GM19328 (cell line): ENCODE measurements around the gene PCDHGA3.
"Not testable (repeated sequence)": the region's sequence is repeated elsewhere in the genome, so short reads cannot be mapped to it uniquely, and the experiment has no call there.

ENCODE experiments used
- ATAC-seq: cut with Tn5 transposase; IDR thresholded peaks from one replicate; pipeline ENCODE4 v1.9.1; 2021; ENCODE audit warnings: mild to moderate bottlenecking, moderate library complexity; ENCODE audit not compliant: unreplicated experiment

PCDHGA3 gene

GRCh38 chr5:141343242-141343952 lies at the start of gene PCDHGA3:
TSS of gene PCDHGA3 (plus strand) at chr5:141343829. CDS start at chr5:141344034, 205 bp downstream.
- no peak for ATAC-seq

GRCh38 chr5:141298376-141298775 lies 45.3 kb upstream of the PCDHGA3 start:
- ATAC-seq: no peak

- ATAC-seq: no peak
Measured at GRCh38 chr5:141303756-141304155, 39.9 kb upstream of the PCDHGA3 start, which contains the start of gene SLC25A2. TSS of gene SLC25A2 (minus strand) at chr5:141304049. CDS start at chr5:141303865, 184 bp downstream.

DNA sequence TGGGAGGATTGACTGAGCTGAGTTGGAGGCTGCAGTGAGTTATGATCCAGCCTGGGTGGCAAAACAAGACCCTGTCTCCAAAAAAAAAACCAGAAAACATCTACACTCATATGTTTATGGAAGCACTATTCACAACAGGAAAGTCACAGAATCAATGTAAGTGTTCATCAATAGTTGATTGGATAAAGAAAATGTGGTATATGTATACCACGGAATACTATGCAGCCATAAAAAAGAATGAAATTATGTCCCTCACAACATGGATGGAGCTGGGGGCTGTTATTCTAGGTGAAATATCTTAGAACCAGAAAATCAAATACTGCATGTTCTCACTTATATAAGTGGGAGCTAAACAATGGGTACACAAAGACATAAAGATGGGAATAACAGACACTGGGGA lies 37.0 kb upstream of the PCDHGA3 start:
- ATAC-seq: no peak

DNA sequence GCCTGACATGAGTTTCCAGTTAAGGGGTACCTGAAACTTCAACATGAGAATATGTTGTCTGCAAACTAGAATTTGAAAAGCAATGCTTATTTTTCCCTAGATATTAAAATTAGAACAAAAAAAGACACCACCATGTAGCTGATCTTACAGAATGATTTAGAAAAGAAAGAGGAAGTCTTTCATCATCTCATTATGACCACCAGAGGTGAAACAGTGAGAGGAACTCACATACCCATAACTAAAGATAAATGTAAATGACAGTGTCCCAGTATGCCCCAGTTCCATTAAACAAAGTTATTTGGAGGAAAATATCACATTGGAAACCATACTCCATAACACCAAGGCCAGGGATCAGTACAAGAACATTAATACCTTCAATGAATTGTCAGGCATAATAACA lies 29.9 kb upstream of the PCDHGA3 start:
- no peak for ATAC-seq

DNA sequence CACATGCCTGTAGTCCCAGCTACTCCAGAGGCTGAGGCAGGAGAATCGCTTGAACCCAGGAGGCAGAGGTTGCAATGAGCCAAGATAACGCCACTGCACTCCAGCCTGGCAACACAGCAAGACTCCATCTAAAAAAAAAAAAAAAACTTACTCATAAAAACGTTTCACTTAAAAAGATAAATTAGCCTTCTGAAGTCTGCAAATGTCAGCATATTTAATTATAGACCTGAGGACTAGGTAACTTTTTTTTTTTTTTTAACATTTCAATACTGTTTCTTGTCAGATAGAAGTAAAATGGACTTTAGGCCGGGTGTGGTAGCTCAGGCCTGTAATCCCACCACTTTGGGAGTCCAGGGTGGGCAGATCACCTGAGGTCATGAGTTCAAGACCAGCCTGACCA lies 26.7 kb upstream of the PCDHGA3 start:
- ATAC-seq: not testable (repeated sequence)

DNA sequence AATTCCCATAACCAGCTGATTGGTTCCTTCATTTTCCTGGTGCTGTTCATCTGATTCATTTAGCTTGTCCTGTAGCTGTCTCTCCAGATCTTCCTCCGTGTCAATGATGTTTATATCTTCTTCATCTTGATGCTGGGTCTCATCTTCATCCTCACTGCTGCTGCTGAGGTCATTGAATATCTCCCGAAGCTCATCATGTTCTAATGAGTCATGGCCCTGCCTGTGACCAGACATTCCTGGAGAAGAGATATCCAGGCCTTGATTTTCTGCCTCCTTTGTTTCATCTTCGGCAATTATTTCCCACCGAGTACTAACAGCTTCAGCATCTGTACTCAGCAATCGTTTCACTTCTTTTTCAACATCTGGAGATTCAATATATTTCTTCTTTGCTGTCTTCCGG lies 24.4 kb upstream of the PCDHGA3 start:
- ATAC-seq: no peak

DNA sequence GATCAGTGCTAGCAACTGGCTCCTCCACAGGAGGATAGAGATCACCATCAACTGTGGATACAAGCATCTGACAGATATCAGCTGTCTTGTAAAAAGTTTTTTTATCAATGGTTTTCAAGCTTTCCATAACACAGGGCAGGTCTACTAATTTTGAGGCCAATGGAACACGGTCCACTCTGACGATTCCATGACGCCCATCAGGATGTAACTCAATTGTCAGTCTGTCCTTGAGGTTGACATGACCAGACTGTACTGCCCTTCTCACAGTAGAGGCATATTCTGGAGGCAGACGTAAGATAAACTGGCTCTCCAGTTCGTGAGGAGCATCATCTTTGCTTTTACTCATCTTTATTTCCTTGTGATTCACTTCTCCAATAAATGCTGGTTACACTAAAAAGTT lies 23.9 kb upstream of the PCDHGA3 start:
- no peak for ATAC-seq

GRCh38 chr5:141320225-141321169 lies 23.1 kb upstream of the PCDHGA3 start, which contains the start of gene TAF7:
TSS of gene TAF7 (minus strand) at chr5:141320784. CDS start at chr5:141320044, 740 bp downstream.
- peak; percentile 96 for ATAC-seq

GRCh38 chr5:141322261-141322660 lies 21.4 kb upstream of the PCDHGA3 start:
- ATAC-seq: no peak

DNA sequence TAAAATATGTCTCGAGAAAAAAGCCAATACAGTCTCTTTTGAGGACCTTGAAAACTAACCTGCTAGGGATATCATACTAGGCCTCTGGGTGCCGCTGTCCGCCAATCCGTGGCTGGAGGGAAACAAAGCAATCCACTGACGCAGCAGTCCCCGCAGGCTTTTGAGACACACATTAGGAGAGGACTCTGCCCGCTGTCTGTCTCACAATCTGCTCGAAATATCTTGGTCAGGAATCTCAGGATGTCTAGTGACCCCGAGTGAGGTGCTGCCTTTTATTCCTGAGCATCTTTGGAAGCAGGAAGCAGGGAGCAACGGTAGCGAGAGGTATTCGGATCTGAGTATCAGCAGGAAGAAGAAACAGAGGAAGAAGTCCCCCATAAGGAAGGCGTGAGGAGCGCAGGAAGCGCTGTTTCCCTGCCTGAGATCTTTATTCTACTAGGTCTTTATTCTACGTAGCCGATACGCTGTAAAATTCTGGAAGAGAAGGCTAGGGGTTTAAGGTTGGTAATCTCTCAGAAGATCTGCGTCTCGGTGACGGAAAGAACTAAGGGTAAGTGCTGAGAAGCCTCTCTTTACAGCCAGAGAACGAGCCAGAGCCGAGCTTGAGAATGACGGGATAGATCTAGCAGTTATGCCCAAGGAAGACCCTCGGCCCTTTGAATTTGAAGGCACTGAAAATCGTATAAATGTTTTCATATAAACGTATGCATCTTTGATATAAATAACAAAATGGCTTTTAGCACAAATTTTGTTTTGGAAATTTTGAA lies 17.4 kb upstream of the PCDHGA3 start:
- ATAC-seq: peak; percentile 84

DNA sequence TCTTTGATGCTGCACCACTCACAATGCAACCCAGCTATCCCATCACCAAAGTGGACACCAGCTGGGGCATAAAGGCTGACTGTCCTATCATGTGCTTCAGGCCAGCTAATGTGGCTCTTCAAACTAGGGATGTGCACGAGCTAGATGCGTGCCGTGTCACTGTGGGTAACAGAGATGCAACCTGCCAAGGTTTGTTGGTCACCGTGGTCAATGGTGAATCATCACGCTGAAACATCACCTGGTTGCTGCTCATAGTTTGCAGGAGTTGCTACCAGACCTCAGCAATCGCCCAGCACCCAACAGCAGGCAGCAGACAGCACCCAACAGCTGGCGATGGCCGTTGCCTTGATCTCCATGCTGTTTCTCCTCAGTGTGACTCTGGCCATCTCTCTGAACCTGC lies 15.4 kb upstream of the PCDHGA3 start:
- no peak for ATAC-seq

GRCh38 chr5:141330299-141331080 lies 13.1 kb upstream of the PCDHGA3 start, which contains the start of gene PCDHGA1:
TSS of gene PCDHGA1 (plus strand) at chr5:141330514.
- no peak for ATAC-seq

GRCh38 chr5:141332571-141332970 lies 11.1 kb upstream of the PCDHGA3 start:
- not testable (repeated sequence) for ATAC-seq

GRCh38 chr5:141338538-141339306 lies 4.9 kb upstream of the PCDHGA3 start, which contains the start of gene PCDHGA2:
TSS of gene PCDHGA2 (plus strand) at chr5:141338760.
- no peak for ATAC-seq

DNA sequence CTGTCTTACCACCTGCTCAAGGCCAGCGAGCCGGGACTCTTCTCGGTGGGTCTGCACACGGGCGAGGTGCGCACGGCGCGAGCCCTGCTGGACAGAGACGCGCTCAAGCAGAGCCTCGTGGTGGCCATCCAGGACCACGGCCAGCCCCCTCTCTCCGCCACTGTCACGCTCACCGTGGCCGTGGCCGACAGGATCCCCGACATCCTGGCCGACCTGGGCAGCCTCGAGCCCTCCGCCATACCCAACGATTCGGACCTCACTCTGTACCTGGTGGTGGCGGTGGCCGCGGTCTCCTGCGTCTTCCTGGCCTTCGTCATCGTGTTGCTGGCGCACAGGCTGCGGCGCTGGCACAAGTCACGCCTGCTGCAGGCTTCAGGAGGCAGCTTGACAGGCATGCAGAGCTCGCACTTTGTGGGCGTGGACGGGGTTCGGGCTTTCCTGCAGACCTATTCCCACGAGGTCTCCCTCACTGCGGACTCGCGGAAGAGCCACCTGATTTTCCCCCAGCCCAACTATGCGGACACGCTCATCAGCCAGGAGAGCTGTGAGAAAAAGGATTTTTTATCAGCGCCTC lies 2.8 kb upstream of the PCDHGA3 start:
- not testable (repeated sequence) for ATAC-seq

DNA sequence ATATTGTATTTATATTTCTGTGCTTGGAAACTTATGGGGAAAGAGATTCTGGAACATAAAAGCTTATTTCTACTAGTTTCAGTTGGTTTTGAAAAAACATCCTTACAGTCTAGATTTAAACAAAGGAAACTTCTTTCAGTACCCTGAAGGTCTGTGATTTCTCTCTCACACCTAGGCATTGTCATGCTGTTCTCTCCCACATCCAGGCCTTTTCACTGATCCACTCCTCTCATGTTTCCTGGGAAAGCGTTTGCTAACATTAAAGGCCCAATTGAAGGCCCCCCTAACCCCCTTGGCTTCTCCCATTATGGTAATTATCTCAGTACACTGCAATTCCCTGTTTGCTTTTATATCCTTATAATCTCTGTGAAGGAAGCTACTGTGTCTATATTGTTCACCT lies 856 bp upstream of the PCDHGA3 start:
- ATAC-seq: no peak

DNA sequence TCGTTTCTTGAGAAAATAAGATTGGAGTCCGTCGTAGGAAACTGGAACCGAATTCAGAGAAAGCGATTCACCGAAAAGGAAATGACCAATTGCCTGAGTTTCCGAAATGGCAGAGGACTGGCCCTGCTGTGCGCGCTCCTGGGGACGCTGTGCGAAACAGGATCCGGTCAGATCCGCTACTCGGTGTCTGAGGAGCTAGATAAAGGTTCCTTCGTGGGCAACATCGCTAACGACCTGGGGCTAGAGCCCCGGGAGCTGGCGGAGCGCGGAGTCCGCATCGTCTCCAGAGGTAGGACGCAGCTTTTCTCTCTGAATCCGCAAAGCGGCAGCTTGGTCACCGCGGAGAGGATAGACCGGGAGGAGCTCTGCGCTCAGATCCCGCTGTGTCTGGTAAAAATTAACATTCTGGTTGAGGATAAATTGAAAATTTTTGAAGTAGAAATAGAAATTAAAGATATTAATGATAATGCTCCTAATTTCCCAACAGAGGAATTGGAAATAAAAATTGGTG lies 379 bp downstream of the PCDHGA3 start:
- no peak for ATAC-seq

- no peak for ATAC-seq
Measured at GRCh38 chr5:141345327-141345726, 1.7 kb downstream of the PCDHGA3 start.
